Vagina (tissue), 2 donors: Measurements from ENCODE around the gene SLC37A2. TPM values are rescaled to one million over a fixed set of nuclear protein-coding genes. Genes with fewer than 3 reads are reported as not detected.
A peak's percentile ranks its signal among the peaks of the same experiment; 100 is the strongest.

ENCODE experiments used
- DNase-seq, 2 donors: peaks; one replicate each; pipeline ENCODE4 v3.0.0-alpha.2; 2017; ENCODE audit errors: extremely low spot score in 2 of 2
- H3K27ac ChIP-seq: fragments of 200-600 bp; sonication (generic); one replicate; pipeline ENCODE4 v1.5.1; 2019
- H3K27me3 ChIP-seq: fragments of 200-600 bp; sonication (generic); one replicate; pipeline ENCODE4 v1.5.1; 2019
- H3K36me3 ChIP-seq, 2 donors: fragments of 200-600 bp; sonication (generic); one replicate each; pipeline ENCODE4 v1.5.1; 2017 to 2019
- H3K4me1 ChIP-seq: fragments of 200-600 bp; sonication (generic); one replicate; pipeline ENCODE4 v1.5.1; 2019
- H3K4me3 ChIP-seq, 2 donors: fragments of 200-600 bp; sonication (generic); 1 replicate in 1 of 2; 2 replicates in 1 of 2; pipeline ENCODE4 v1.5.1; 2016 to 2019
- H3K9me3 ChIP-seq: fragments of 200-600 bp; sonication (generic); one replicate; pipeline ENCODE4 v1.5.1; 2019
- POLR2A ChIP-seq, 2 donors: fragments of 450-650 bp; IDR thresholded peaks; one replicate each; pipeline ENCODE4 v1.6.1; 2017; ENCODE audit warnings: antibody characterized with exemption in 2 of 2, mild to moderate bottlenecking in 2 of 2, moderate library complexity in 2 of 2
- POLR2AphosphoS5 ChIP-seq, 2 donors: sonication (generic); formaldehyde crosslinking; IDR thresholded peaks; one replicate each; pipeline ENCODE4 v1.9.0; 2017; ENCODE audit warnings: antibody characterized with exemption in 2 of 2, mild to moderate bottlenecking in 2 of 2, low read depth in 1 of 2; ENCODE audit not compliant: insufficient read depth in 1 of 2
- intact Hi-C: fragments of 100-400 bp; cut with DNase I; formaldehyde crosslinking; loops from one replicate; pipeline ENCODE4 v1.15.1; 2023
- total RNA-seq: library from RNA; depleted of rRNA; stranded (reverse); fragments of >200 nt; gene quantifications from one replicate; pipeline ENCODE4 v1.2.3, GENCODE V29; 2016
- TF ChIP-seq, protein P1 (sequence below), 3 experiments: fragments of 450-650 bp in 2 of 3; fragments of 200-600 bp in 1 of 3; sonication (generic) in 1 of 3; IDR thresholded peaks; one replicate each; pipeline ENCODE4 v1.5.1; 2017 to 2019; ENCODE audit warnings: antibody characterized with exemption in 3 of 3, mild to moderate bottlenecking in 2 of 3, moderate library complexity in 2 of 3

Gene SLC37A2
- total RNA-seq, 1 donor from 2014 or later: 22.6 TPM

DNA sequence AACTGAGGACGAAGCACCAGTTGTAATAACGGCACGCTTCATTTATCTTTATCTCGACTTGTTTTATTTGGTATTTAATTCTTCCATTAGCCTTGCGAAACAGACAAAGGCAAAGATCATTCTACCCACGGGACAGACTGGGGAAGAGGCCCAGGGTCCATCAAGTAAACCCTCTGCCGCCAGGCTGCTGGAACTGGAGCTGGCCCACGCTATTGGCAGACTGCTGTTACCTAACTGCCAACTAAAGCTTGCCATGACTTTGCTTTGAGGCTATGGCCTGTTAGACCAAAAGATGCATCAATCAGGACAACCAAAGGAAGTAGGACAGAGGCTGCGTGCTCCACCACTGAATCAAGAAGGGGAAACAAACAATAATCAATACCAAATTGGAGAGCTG is 49.1 kb downstream of the SLC37A2 start:
- no peak for DNase-seq
- intact Hi-C loops: no loop called here
- no peaks in the 10 kb centered on the region for H3K27me3 ChIP-seq
- H3K4me3 ChIP-seq: peak overlapping the region; percentile 42 to 82
- no peaks in the 10 kb centered on the region for H3K36me3 ChIP-seq
- TF ChIP-seq, protein P1, sequence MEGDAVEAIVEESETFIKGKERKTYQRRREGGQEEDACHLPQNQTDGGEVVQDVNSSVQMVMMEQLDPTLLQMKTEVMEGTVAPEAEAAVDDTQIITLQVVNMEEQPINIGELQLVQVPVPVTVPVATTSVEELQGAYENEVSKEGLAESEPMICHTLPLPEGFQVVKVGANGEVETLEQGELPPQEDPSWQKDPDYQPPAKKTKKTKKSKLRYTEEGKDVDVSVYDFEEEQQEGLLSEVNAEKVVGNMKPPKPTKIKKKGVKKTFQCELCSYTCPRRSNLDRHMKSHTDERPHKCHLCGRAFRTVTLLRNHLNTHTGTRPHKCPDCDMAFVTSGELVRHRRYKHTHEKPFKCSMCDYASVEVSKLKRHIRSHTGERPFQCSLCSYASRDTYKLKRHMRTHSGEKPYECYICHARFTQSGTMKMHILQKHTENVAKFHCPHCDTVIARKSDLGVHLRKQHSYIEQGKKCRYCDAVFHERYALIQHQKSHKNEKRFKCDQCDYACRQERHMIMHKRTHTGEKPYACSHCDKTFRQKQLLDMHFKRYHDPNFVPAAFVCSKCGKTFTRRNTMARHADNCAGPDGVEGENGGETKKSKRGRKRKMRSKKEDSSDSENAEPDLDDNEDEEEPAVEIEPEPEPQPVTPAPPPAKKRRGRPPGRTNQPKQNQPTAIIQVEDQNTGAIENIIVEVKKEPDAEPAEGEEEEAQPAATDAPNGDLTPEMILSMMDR (IDR thresholded peaks at IDR 0.05): no peak
- TF ChIP-seq POLR2A (IDR thresholded peaks at IDR 0.05): no peak
- no peak for TF ChIP-seq POLR2AphosphoS5 (IDR thresholded peaks at IDR 0.05; ENCODE audit: insufficient read depth in 1 of 2, low read depth in 1 of 2)
- peak overlapping the region; percentile 10 for H3K27ac ChIP-seq
- no peaks in the 10 kb centered on the region for H3K9me3 ChIP-seq
- H3K4me1 ChIP-seq: peaks cover 15% of the 10 kb centered on the region

DNA sequence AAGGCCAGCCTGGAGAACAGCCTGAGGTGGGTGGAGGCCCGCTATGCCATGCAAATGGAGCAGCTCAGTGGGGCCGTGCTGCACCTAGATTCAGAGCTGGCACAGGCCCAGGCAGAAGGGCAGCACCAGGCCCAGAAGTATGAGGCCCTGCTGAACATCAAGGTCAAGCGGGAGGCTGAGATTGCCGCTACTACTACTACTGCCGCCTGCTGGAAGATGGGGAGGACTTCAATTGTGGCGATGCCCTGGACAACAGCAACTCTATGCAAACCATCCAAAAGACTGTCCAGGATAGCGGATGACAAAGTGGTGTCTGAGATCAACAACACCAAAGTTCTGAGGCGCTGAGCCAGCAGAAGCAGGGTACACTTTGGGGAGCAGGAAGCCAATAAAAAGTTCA is 51.4 kb downstream of the SLC37A2 start:
- Histone ChIP-seq H3K27ac (no peak overlapping the region), H3K9me3 (no peaks in the 10 kb centered on the region), H3K4me1 (peaks cover 15% of the 10 kb centered on the region), H3K36me3 (no peaks in the 10 kb centered on the region), H3K4me3 (no peak overlapping the region), H3K27me3 (no peaks in the 10 kb centered on the region)
- DNase-seq: no peak
- TF ChIP-seq POLR2A (IDR thresholded peaks at IDR 0.05) (no peak), POLR2AphosphoS5 (IDR thresholded peaks at IDR 0.05; ENCODE audit: insufficient read depth in 1 of 2, low read depth in 1 of 2) (no peak)
- TF ChIP-seq, protein P1 (IDR thresholded peaks at IDR 0.05): no peak
- intact Hi-C loops: no loop called here

DNA sequence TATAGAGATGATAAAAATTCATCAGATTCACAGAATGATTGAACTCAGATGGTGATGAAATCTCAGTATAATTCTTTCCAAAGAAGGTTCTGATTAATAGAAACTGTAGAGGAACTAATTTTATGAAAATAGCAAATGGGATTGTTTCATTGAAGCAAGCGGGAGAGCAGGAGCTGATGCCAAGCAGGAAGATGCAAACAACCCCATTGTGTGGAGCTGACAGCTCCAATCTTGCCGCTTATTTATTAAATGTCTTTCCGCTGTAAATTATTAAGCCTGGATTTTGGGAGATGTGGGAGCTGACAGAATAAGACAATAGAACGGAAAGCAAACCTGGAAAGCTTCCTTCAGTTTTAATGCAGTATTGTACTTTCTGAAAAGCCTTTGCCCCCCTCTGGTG is 54.3 kb downstream of the SLC37A2 start:
- TF ChIP-seq, protein P1 (IDR thresholded peaks at IDR 0.05): no peak
- TF ChIP-seq POLR2AphosphoS5 (IDR thresholded peaks at IDR 0.05; ENCODE audit: insufficient read depth in 1 of 2, low read depth in 1 of 2): no peak
- no peak for TF ChIP-seq POLR2A (IDR thresholded peaks at IDR 0.05)
- Histone ChIP-seq H3K27ac (no peak overlapping the region), H3K27me3 (no peaks in the 10 kb centered on the region), H3K4me3 (no peak overlapping the region), H3K4me1 (no peaks in the 10 kb centered on the region), H3K36me3 (no peaks in the 10 kb centered on the region), H3K9me3 (no peaks in the 10 kb centered on the region)
- intact Hi-C loops: no loop called here
- DNase-seq: no peak

DNA sequence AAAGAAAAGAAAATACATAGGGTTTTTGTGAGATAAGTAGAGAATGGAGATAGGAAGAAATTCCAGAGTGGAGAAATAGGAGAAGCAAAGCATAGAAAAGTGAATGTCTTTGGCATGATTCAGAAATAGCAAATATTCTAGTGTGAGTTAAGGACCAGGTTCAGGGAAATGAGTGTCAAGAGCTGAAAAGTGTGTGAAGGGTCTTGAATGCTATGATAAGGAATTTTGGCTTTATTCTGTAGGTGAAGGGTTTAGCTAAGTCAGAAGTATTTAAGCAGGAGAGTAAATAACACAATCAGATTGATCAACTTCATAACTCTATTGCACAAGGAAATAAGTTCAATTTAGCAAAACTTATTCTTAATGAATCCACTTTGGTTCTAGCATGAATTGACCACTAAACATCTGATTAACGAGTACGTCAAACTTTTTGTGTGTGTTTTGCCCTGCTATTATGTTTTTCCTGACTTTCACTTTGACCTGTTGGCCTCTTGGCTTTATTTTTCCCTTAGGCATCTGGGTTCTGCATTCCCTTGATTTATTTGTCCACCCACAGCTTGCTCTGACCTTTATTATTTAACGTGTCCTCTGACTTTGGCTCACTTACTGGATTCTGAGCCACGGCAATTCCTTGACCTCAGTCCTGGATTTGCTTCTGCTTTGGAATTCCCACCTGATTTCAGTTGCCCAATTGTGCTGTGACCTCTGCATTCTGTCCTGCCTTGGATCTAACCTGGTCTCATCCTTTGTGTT is 60.3 kb downstream of the SLC37A2 start:
- Histone ChIP-seq H3K9me3 (no peaks in the 10 kb centered on the region), H3K4me3 (no peak overlapping the region), H3K27ac (no peak overlapping the region), H3K4me1 (no peaks in the 10 kb centered on the region), H3K27me3 (no peaks in the 10 kb centered on the region), H3K36me3 (no peaks in the 10 kb centered on the region)
- intact Hi-C loops: no loop called here
- no peak for TF ChIP-seq POLR2AphosphoS5 (IDR thresholded peaks at IDR 0.05; ENCODE audit: insufficient read depth in 1 of 2, low read depth in 1 of 2)
- TF ChIP-seq, protein P1 (IDR thresholded peaks at IDR 0.05): no peak
- no peak for TF ChIP-seq POLR2A (IDR thresholded peaks at IDR 0.05)
- no peak for DNase-seq

DNA sequence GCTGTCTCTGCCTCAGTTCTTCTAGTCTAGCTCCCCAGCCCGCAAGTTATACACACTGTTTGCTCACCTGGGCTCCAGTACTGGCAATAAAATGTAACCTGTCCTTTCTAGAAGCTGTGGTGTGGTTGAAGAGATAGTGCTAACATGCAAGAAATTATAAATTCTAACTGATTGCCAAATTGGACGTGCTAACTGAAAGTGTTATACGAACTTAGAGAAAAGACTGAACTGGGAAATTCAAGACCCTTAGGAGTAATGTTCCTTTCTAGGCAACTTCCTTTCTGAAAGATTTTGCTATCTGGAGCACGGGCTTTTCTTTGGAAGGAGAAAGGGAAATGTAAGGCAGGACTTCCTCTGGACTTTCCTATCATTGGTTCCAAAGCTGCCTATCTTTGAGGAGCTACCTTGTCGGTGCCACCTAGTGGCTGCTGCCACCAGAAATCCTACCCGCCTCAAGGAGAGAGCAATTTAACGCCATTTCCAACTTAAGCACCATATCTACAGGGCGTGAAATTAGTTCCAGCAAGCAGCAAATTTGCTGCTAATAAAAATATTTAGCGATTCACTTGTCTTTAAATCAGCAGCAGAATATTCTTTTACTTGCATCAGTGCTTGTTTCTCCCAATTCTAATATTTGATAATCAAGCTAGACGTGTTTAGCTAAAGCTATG is 61.0 kb downstream of the SLC37A2 start:
- H3K27ac ChIP-seq: no peak overlapping the region

More for the DNA sequence above, 61.0 kb downstream of the SLC37A2 start:
- H3K4me3 ChIP-seq: no peak overlapping the region
- no peaks in the 10 kb centered on the region for H3K9me3 ChIP-seq
- H3K36me3 ChIP-seq: no peaks in the 10 kb centered on the region
- no peaks in the 10 kb centered on the region for H3K4me1 ChIP-seq
- H3K27me3 ChIP-seq: no peaks in the 10 kb centered on the region
- intact Hi-C loops: no loop called here
- DNase-seq: no peak
- TF ChIP-seq, protein P1 (IDR thresholded peaks at IDR 0.05): peak in 1 of 3 experiments; percentile 7
- no peak for TF ChIP-seq POLR2A (IDR thresholded peaks at IDR 0.05)
